IMR-90 (cell line): Measurements from ENCODE around the gene KLF12. TPM values are rescaled to one million over a fixed set of nuclear protein-coding genes. Genes with fewer than 3 reads are reported as not detected.

Experiments
- ATAC-seq: fragments of 200-7000 bp; cut with Tn5 transposase; 2 replicates; pipeline ENCODE4 v1.9.1; 2020; ENCODE audit warnings: low read depth, mild to moderate bottlenecking, moderate library complexity
- BruUV-seq: library from RNA; stranded (reverse); fragments of 400-500 nt; replicated peaks from 2 replicates; lab custom pipeline; 2021; lab: Mats Ljungman, UMichigan
- CTCF ChIA-PET: fragments of 300-600 bp; formaldehyde crosslinking; extraction: SDS; loops from one replicate; lab custom pipeline; 2021; ENCODE audit warnings: antibody characterized with exemption; lab: Yijun Ruan, JAX
- POLR2A ChIA-PET: fragments of 300-600 bp; sonication (Branson Sonifier 250); formaldehyde crosslinking; loops from one replicate; lab custom pipeline; 2022; ENCODE audit warnings: antibody characterized with exemption; ENCODE audit not compliant: unreplicated experiment; lab: Charles Lee
- DNase-seq: peaks from one replicate; pipeline ENCODE4 v3.0.0; 2013
- H2AFZ ChIP-seq: replicated peaks from 2 replicates; pipeline ENCODE3; 2013; ENCODE audit warnings: low read length, mild to moderate bottlenecking; ENCODE audit not compliant: poor library complexity
- H2AK5ac ChIP-seq: 2 replicates; pipeline ENCODE4 v1.6.1; 2013; ENCODE audit warnings: low read depth, low read length, inconsistent platforms
- H2AK9ac ChIP-seq: replicated peaks from 2 replicates; pipeline ENCODE3; 2013; ENCODE audit warnings: mild to moderate bottlenecking, low read depth, low read length, moderate library complexity; ENCODE audit not compliant: poor library complexity
- H2BK120ac ChIP-seq: 2 replicates; pipeline ENCODE4 v1.6.1; 2013; ENCODE audit warnings: low read depth, low read length, inconsistent platforms
- H2BK15ac ChIP-seq: 3 replicates; pipeline ENCODE4 v1.6.1; 2013; ENCODE audit warnings: low read depth, low read length, inconsistent platforms
- H2BK20ac ChIP-seq: 2 replicates; pipeline ENCODE4 v1.6.1; 2013; ENCODE audit warnings: low read depth, mild to moderate bottlenecking, inconsistent platforms, low read length, moderate library complexity
- H2BK5ac ChIP-seq: 2 replicates; pipeline ENCODE4 v1.6.1; 2013; ENCODE audit warnings: mild to moderate bottlenecking, low read depth, low read length, inconsistent platforms; ENCODE audit not compliant: poor library complexity, severe bottlenecking
- H3K14ac ChIP-seq: replicated peaks from 2 replicates; pipeline ENCODE4 v1.6.1; 2013; ENCODE audit warnings: low read depth, low read length, inconsistent platforms
- H3K18ac ChIP-seq: 2 replicates; pipeline ENCODE4 v1.6.1; 2013; ENCODE audit warnings: low read depth, low read length, control low read depth
- H3K23ac ChIP-seq: 2 replicates; pipeline ENCODE4 v1.6.1; 2013; ENCODE audit warnings: low read depth, low read length, inconsistent platforms
- H3K27ac ChIP-seq: 2 replicates; pipeline ENCODE4 v1.5.1; 2013; ENCODE audit warnings: mild to moderate bottlenecking, control low read depth, low read length; ENCODE audit not compliant: insufficient read depth
- H3K27me3 ChIP-seq: 2 replicates; pipeline ENCODE4 v1.6.1; 2013; ENCODE audit warnings: low read length; ENCODE audit not compliant: control insufficient read depth, insufficient read depth
- H3K36me3 ChIP-seq: 2 replicates; pipeline ENCODE4 v1.6.1; 2013; ENCODE audit warnings: low read length, mixed read lengths; ENCODE audit not compliant: control insufficient read depth, insufficient read depth
- H3K4ac ChIP-seq: 2 replicates; pipeline ENCODE4 v1.6.1; 2013; ENCODE audit warnings: low read depth, low read length, inconsistent platforms
- H3K4me1 ChIP-seq: 2 replicates; pipeline ENCODE4 v1.6.1; 2013; ENCODE audit warnings: low read length, mixed read lengths; ENCODE audit not compliant: control insufficient read depth, insufficient read depth
- H3K4me2 ChIP-seq: 2 replicates; pipeline ENCODE4 v1.6.1; 2013; ENCODE audit warnings: low read depth, mild to moderate bottlenecking, control low read depth, low read length, moderate library complexity
- H3K4me3 ChIP-seq: 2 replicates; pipeline ENCODE4 v1.5.1; 2013; ENCODE audit warnings: low read depth, mild to moderate bottlenecking, control low read depth, low read length, moderate library complexity; ENCODE audit not compliant: insufficient read depth
- H3K56ac ChIP-seq: 2 replicates; pipeline ENCODE4 v1.6.1; 2013; ENCODE audit warnings: low read length, inconsistent platforms; ENCODE audit not compliant: insufficient read depth; ENCODE audit errors: extremely low read depth
- H3K79me1 ChIP-seq, 2 experiments: 2 replicates each; pipeline ENCODE4 v1.6.1; 2013; ENCODE audit warnings: low read length in 2 of 2, inconsistent platforms in 1 of 2, low read depth in 1 of 2
- H3K9ac ChIP-seq: 2 replicates; pipeline ENCODE4 v1.6.1; 2013; ENCODE audit warnings: low read depth, low read length, control low read depth
- H3K9me1 ChIP-seq: 2 replicates; pipeline ENCODE4 v1.6.1; 2013; ENCODE audit warnings: low read length, inconsistent platforms; ENCODE audit not compliant: insufficient read depth
- H3K9me3 ChIP-seq: 2 replicates; pipeline ENCODE4 v1.6.1; 2013; ENCODE audit warnings: low read length; ENCODE audit not compliant: control insufficient read depth, insufficient read depth
- H4K20me1 ChIP-seq: 2 replicates; pipeline ENCODE4 v1.6.1; 2013; ENCODE audit warnings: low read length, inconsistent platforms; ENCODE audit not compliant: insufficient read depth
- H4K5ac ChIP-seq: 2 replicates; pipeline ENCODE4 v1.6.1; 2013; ENCODE audit warnings: mild to moderate bottlenecking, low read depth, low read length, control low read depth
- H4K8ac ChIP-seq, 2 experiments: 2 replicates each; pipeline ENCODE4 v1.6.1; 2013; ENCODE audit warnings: low read depth in 2 of 2, low read length in 2 of 2, control low read depth in 1 of 2, inconsistent platforms in 1 of 2
- H4K91ac ChIP-seq: 2 replicates; pipeline ENCODE4 v1.6.1; 2013; ENCODE audit warnings: low read depth, low read length, inconsistent platforms; ENCODE audit not compliant: insufficient read depth
- BHLHE40 ChIP-seq: fragments of 150-350 bp; IDR thresholded peaks from 2 replicates; pipeline ENCODE4 v1.6.1; 2016; ENCODE audit warnings: mild to moderate bottlenecking, low read depth, low read length
- CEBPB ChIP-seq: IDR thresholded peaks from 2 replicates; pipeline ENCODE4 v1.6.1; 2012; ENCODE audit warnings: low read depth, low read length, improper control_type of control experiment
- CHD1 ChIP-seq: IDR thresholded peaks from 2 replicates; pipeline ENCODE4 v1.6.1; 2012; ENCODE audit warnings: low read depth, low read length, improper control_type of control experiment
- MAFK ChIP-seq: IDR thresholded peaks from 2 replicates; pipeline ENCODE4 v1.6.1; 2012; ENCODE audit warnings: low read depth, low read length, improper control_type of control experiment
- MAZ ChIP-seq: IDR thresholded peaks from 2 replicates; pipeline ENCODE4 v1.6.1; 2012; ENCODE audit warnings: low read depth, mild to moderate bottlenecking, low read length, improper control_type of control experiment, moderate library complexity, borderline replicate concordance
- MXI1 ChIP-seq: IDR thresholded peaks from 2 replicates; pipeline ENCODE4 v1.6.1; 2012; ENCODE audit warnings: low read depth, mild to moderate bottlenecking, low read length, moderate library complexity, borderline replicate concordance
- NFE2L2 ChIP-seq: fragments of 150-350 bp; IDR thresholded peaks from 2 replicates; pipeline ENCODE4 v1.6.1; 2016; ENCODE audit warnings: low read depth, mild to moderate bottlenecking, low read length
- POLR2A ChIP-seq: IDR thresholded peaks from 2 replicates; pipeline ENCODE4 v1.6.1; 2012; ENCODE audit warnings: mild to moderate bottlenecking, low read depth, low read length
- RCOR1 ChIP-seq: IDR thresholded peaks from 2 replicates; pipeline ENCODE4 v1.6.1; 2012; ENCODE audit warnings: mild to moderate bottlenecking, low read length, improper control_type of control experiment; ENCODE audit not compliant: insufficient replicate concordance
- RFX5 ChIP-seq: IDR thresholded peaks from 2 replicates; pipeline ENCODE4 v1.8.0; 2012; ENCODE audit warnings: low read depth, mild to moderate bottlenecking, low read length, moderate library complexity
- SMC3 ChIP-seq: fragments of 150-350 bp; IDR thresholded peaks from 2 replicates; pipeline ENCODE4 v1.6.1; 2016; ENCODE audit warnings: low read depth, mild to moderate bottlenecking, antibody characterized with exemption, low read length, moderate library complexity
- WGBS, 2 experiments: methylation state at CpG; one replicate each; pipeline versions ENCODE4 v1.1.5 to v1.1.7; 2013; ENCODE audit warnings: missing lambda C conversion rate in 2 of 2; ENCODE audit not compliant: insufficient read length in 1 of 2; ENCODE audit errors: extremely low coverage in 2 of 2; 5-methylcytosine and 5-hydroxymethylcytosine counted together
- dilution Hi-C: fragments of 300-500 bp; cut with HindIII; formaldehyde crosslinking; loops from one replicate; pipeline ENCODE4 v1.14.3; 2018; ENCODE audit warnings: low sequenced_read_pairs; ENCODE audit not compliant: unreplicated experiment
- in situ Hi-C: fragments of 300-500 bp; cut with MboI; formaldehyde crosslinking; loops from 3 replicates; pipeline ENCODE4 v1.14.3; 2019; ENCODE audit warnings: low sequenced_read_pairs, inconsistent platforms, mixed read lengths
- intact Hi-C: fragments of 100-400 bp; cut with micrococcal nuclease; formaldehyde crosslinking; loops from 2 replicates; pipeline ENCODE4 v1.10.0; 2022
- polyA plus RNA-seq, 3 experiments: library from polyadenylated mRNA; depleted of rRNA; stranded (reverse); fragments of >200 nt; gene quantifications; 2 replicates each; pipeline ENCODE4 v1.2.3, GENCODE V29; 2012; ENCODE audit warnings: low replicate concordance in 1 of 3
- total RNA-seq: library from RNA; depleted of rRNA; stranded (reverse); fragments of >200 nt; gene quantifications from 2 replicates; pipeline ENCODE4 v1.2.3, GENCODE V29; 2012
- TF ChIP-seq, protein P1 (sequence below): fragments of 150-350 bp; IDR thresholded peaks from 2 replicates; pipeline ENCODE4 v1.6.1; 2017; ENCODE audit warnings: mild to moderate bottlenecking, antibody characterized with exemption, low read length, low read depth
- TF ChIP-seq, protein P2 (sequence below): fragments of 150-350 bp; IDR thresholded peaks from 2 replicates; pipeline ENCODE4 v1.6.1; 2016; ENCODE audit warnings: low read depth, mild to moderate bottlenecking, low read length, moderate library complexity, borderline replicate concordance
- TF ChIP-seq, protein P3 (sequence below): conservative IDR thresholded peaks from 2 replicates; pipeline ENCODE4 v1.5.1; 2012; ENCODE audit warnings: mild to moderate bottlenecking, low read depth, low read length, improper control_type of control experiment

KLF12 gene
- total and polyA plus RNA-seq, 2 of the 4 experiments (the other 2 are of a cell fraction), result 8.8 to 44.8 TPM

DNA sequence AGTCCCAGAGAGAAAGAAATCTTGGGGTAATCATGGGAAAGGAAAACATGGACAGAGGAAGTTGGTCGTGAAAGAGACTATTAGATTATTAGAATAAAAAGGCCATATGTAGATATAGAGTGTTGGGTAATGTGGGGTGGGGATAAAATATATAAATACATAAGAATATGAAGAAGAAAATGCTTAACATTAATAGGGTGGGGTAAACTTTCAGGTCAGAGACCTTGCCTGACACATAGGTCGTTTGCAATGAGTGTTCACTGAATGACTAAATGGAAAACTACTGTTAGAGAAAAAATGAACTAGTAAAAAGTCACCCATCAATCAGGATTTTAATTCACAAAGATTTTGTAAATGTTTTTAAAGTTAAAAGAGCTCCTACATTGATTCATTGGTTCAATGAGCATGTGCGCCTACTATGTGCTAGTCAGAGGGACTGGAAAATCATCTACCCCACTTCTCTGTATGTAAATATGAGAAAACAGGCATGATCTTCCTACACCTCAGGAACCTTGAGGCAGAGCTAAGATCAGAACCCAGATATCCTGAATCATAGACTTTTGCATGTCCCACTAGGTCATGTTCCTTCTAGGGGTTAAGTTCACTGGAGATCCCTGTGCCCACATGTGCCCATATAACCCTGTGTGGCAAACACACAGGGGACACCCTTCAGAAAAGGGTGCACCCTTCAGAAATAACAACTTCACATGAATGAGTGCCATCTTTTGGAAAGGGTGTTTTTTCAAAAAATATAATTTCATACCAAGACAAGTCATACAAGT lies 24.6 kb upstream of the KLF12 start:
- no peaks in the 10 kb centered on the region for H3K9me3 ChIP-seq
- no peak overlapping the region; the same call in 1 of the 2 replicates for H3K56ac ChIP-seq
- H4K91ac ChIP-seq, result 0 out of 2 replicates have a peak overlapping the region, but pooled peaks have one; percentile 11
- DNase-seq (no peak), ATAC-seq (no peak)
- no peak overlapping the region; the same call in 2 of the 3 replicates for H2BK15ac ChIP-seq
- peak overlapping the region; percentile 42 for H2BK120ac ChIP-seq
- no peak overlapping the region for H3K9ac ChIP-seq
- BruUV-seq, result no TSS peak
- H3K18ac ChIP-seq, result peak overlapping the region; percentile 85
- ChIA-PET CTCF (no interaction called here), POLR2A (no interaction called here)
- WGBS, 2 experiments, result no CpG with 5 or more reads among the region's 3 CpGs
- no peaks in the 10 kb centered on the region for H4K20me1 ChIP-seq
- H4K8ac ChIP-seq, result peak overlapping the region; percentile 62 to 65; a peak in 3 of 4 replicates
- H2BK5ac ChIP-seq, result no peak overlapping the region
- H2BK20ac ChIP-seq, result peak overlapping the region; percentile 8
- in situ Hi-C loops, result no loop called here
- H3K27me3 ChIP-seq, result no peaks in the 10 kb centered on the region
- peak overlapping the region; percentile 7; the same call in 1 of the 2 replicates for H3K23ac ChIP-seq
- no peak overlapping the region for H2AK5ac ChIP-seq
- H3K4ac ChIP-seq, result 0 out of 2 replicates have a peak overlapping the region, but pooled peaks have one; percentile 7
- peak overlapping the region; percentile 38 for H4K5ac ChIP-seq
- intact Hi-C loops, result no loop called here
- peak overlapping the region; percentile 29 for H2AFZ ChIP-seq
- no peak overlapping the region for H3K4me2 ChIP-seq
- no peaks in the 10 kb centered on the region for H3K79me1 ChIP-seq
- H3K36me3 ChIP-seq, result no peaks in the 10 kb centered on the region
- no peak overlapping the region for H3K4me3 ChIP-seq
- 0 out of 2 replicates have a peak overlapping the region, but pooled peaks have one; percentile 30 for H3K14ac ChIP-seq
- no peak overlapping the region for H3K27ac ChIP-seq
- no peak overlapping the region for H2AK9ac ChIP-seq
- H3K4me1 ChIP-seq, result peaks cover 8% of the 10 kb centered on the region
- no peaks in the 10 kb centered on the region for H3K9me1 ChIP-seq
- dilution Hi-C loops, result no loop called here
- TF ChIP-seq, protein P1, sequence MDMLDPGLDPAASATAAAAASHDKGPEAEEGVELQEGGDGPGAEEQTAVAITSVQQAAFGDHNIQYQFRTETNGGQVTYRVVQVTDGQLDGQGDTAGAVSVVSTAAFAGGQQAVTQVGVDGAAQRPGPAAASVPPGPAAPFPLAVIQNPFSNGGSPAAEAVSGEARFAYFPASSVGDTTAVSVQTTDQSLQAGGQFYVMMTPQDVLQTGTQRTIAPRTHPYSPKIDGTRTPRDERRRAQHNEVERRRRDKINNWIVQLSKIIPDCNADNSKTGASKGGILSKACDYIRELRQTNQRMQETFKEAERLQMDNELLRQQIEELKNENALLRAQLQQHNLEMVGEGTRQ, result no peak
- no peak for TF ChIP-seq SMC3
- no peak for TF ChIP-seq POLR2A
- no peak for TF ChIP-seq CHD1
- TF ChIP-seq MAZ, result no peak
- TF ChIP-seq, protein P2, sequence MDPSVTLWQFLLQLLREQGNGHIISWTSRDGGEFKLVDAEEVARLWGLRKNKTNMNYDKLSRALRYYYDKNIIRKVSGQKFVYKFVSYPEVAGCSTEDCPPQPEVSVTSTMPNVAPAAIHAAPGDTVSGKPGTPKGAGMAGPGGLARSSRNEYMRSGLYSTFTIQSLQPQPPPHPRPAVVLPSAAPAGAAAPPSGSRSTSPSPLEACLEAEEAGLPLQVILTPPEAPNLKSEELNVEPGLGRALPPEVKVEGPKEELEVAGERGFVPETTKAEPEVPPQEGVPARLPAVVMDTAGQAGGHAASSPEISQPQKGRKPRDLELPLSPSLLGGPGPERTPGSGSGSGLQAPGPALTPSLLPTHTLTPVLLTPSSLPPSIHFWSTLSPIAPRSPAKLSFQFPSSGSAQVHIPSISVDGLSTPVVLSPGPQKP, result no peak
- no peak for TF ChIP-seq BHLHE40
- TF ChIP-seq, protein P3, sequence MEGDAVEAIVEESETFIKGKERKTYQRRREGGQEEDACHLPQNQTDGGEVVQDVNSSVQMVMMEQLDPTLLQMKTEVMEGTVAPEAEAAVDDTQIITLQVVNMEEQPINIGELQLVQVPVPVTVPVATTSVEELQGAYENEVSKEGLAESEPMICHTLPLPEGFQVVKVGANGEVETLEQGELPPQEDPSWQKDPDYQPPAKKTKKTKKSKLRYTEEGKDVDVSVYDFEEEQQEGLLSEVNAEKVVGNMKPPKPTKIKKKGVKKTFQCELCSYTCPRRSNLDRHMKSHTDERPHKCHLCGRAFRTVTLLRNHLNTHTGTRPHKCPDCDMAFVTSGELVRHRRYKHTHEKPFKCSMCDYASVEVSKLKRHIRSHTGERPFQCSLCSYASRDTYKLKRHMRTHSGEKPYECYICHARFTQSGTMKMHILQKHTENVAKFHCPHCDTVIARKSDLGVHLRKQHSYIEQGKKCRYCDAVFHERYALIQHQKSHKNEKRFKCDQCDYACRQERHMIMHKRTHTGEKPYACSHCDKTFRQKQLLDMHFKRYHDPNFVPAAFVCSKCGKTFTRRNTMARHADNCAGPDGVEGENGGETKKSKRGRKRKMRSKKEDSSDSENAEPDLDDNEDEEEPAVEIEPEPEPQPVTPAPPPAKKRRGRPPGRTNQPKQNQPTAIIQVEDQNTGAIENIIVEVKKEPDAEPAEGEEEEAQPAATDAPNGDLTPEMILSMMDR, result no peak
- no peak for TF ChIP-seq MXI1
- no peak for TF ChIP-seq CEBPB
- TF ChIP-seq NFE2L2, result no peak
- TF ChIP-seq RFX5, result no peak
- TF ChIP-seq MAFK, result no peak
- TF ChIP-seq RCOR1, result no peak
